Stimulated activated CD8-positive, alpha-beta memory T cell treated with anti-CD3 and anti-CD28 coated beads, Interleukin-12 subunit alpha, Interleukin-12 subunit beta, amount 100 ng/mL, for 24 hours (primary cell): ENCODE measurements around the gene CAMSAP1.
A peak's percentile ranks its signal among the peaks of the same experiment; 100 is the strongest.

Source experiments
- DNase-seq: peaks from one replicate; pipeline ENCODE4 v3.0.0-alpha.2; 2020; ENCODE audit errors: extremely low read depth

CAMSAP1 gene

GRCh38 chr9:135939351-135940265 is 32.3 kb upstream of the CAMSAP1 start:
- DNase-seq, result no peak

- no peak for DNase-seq
These were observed 30.5 kb upstream of the CAMSAP1 start for GRCh38 chr9:135937521-135938489.

- no peak for DNase-seq
These were observed 25.8 kb upstream of the CAMSAP1 start for GRCh38 chr9:135933114-135933513.

- no peak for DNase-seq
These were observed 25.3 kb upstream of the CAMSAP1 start for GRCh38 chr9:135932656-135933055.

- no peak for DNase-seq
These were observed 24.0 kb upstream of the CAMSAP1 start for GRCh38 chr9:135931349-135931820.

GRCh38 chr9:135930446-135931345 is 23.4 kb upstream of the CAMSAP1 start:
- no peak for DNase-seq

- DNase-seq, result no peak
These were observed 22.5 kb upstream of the CAMSAP1 start for GRCh38 chr9:135929656-135930445.

- DNase-seq, result no peak
These were observed 21.6 kb upstream of the CAMSAP1 start for GRCh38 chr9:135928731-135929655.

- no peak for DNase-seq
These were observed 20.9 kb upstream of the CAMSAP1 start for GRCh38 chr9:135928074-135928730.

- no peak for DNase-seq
These were observed 20.1 kb upstream of the CAMSAP1 start for GRCh38 chr9:135927195-135928013.

- DNase-seq, result peak; percentile 61
These were observed 19.3 kb upstream of the CAMSAP1 start for GRCh38 chr9:135926402-135927194.

- DNase-seq, result peak; percentile 52
These were observed 18.3 kb upstream of the CAMSAP1 start for GRCh38 chr9:135925496-135926133.

- no peak for DNase-seq
These were observed 17.4 kb upstream of the CAMSAP1 start for GRCh38 chr9:135924628-135925338.

- no peak for DNase-seq
These were observed 16.2 kb upstream of the CAMSAP1 start for GRCh38 chr9:135923508-135923907.

- DNase-seq, result no peak
These were observed 14.5 kb upstream of the CAMSAP1 start for GRCh38 chr9:135921749-135922310.
